ENCODE measurements around the gene NOL9. TPM values are rescaled to one million over a fixed set of nuclear protein-coding genes. Genes with fewer than 3 reads are reported as not detected.

NOL9 gene
- total and polyA plus RNA-seq, 2 of the 13 experiments (the other 11 are each of a cell fraction or from before 2014, with no cell fraction given): 18.0 to 24.7 TPM

DNA sequence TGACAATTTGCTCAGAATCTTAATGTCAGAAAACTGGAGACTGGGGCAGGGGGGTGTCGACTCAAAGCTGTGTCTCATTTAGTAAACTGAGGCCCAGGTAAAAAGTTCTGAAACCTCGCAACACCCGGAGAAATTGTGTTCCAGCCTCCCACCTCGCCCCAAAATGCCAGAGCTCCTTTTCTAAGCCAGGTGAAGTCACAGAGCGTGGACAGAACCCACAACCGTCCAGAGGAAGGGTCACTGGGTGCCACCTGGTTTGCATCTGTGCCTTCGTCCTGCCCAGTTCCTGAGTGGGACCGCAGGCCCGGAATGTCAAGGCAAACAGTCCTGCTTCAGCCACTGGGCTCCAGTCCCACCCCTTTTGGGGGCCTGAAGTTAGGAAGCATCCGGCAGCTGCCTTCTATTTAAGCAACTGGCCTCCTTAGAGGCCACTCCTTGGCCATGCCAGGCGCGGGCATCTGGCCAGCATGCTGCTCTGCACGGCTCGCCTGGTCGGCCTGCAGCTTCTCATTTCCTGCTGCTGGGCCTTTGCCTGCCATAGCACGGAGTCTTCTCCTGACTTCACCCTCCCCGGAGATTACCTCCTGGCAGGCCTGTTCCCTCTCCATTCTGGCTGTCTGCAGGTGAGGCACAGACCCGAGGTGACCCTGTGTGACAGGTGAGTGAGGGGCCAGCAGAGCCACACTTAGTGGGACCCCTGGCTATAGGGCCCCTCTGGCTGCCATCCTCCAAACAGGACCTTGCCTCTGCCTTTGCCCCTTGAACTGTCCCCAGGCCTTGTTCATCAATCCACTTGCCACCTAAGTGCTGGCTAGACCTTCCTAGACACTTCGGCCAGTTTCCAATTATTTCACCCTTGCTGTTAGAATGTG is 830 bp upstream of the NOL9 start, which contains the start of gene TAS1R1 (continued):
- TF ChIP-seq SKIL (CRISPR knock-in tag; IDR thresholded peaks at IDR 0.05; ENCODE audit: borderline replicate concordance) (no peak), PHF20 (CRISPR knock-in tag; IDR thresholded peaks at IDR 0.05) (no peak), ZFP41 (CRISPR knock-in tag; IDR thresholded peaks at IDR 0.05; ENCODE audit: borderline replicate concordance) (0 out of 2 replicates have a peak, but pooled peaks have one; percentile 74), HOXA9 (CRISPR knock-in tag; IDR thresholded peaks at IDR 0.05; ENCODE audit: borderline replicate concordance) (no peak), ATAD3A (CRISPR knock-in tag; IDR thresholded peaks at IDR 0.05) (no peak), ZNF30 (CRISPR knock-in tag; IDR thresholded peaks at IDR 0.05) (no peak), ZNF687 (CRISPR knock-in tag; IDR thresholded peaks at IDR 0.05) (peak; percentile 85), NR2F2 (IDR thresholded peaks at IDR 0.05; ENCODE audit: borderline replicate concordance, low read depth) (no peak), SP4 (CRISPR knock-in tag; IDR thresholded peaks at IDR 0.05) (no peak), ZNF260 (CRISPR knock-in tag; IDR thresholded peaks at IDR 0.05; ENCODE audit: borderline replicate concordance, low read depth) (no peak), FOXK2 (IDR thresholded peaks at IDR 0.05) (no peak), NRL (CRISPR knock-in tag; IDR thresholded peaks at IDR 0.05; ENCODE audit: borderline replicate concordance) (no peak), ZNF333 (CRISPR knock-in tag; IDR thresholded peaks at IDR 0.05; ENCODE audit: borderline replicate concordance) (no peak), TBL1XR1 (IDR thresholded peaks at IDR 0.05; ENCODE audit: borderline replicate concordance, low read length, partially characterized antibody) (no peak), MXD4 (CRISPR knock-in tag; IDR thresholded peaks at IDR 0.05) (0 out of 2 replicates have a peak, but pooled peaks have one; percentile 23), MNT (IDR thresholded peaks at IDR 0.05) (no peak)
- TF ChIP-seq, protein P1, sequence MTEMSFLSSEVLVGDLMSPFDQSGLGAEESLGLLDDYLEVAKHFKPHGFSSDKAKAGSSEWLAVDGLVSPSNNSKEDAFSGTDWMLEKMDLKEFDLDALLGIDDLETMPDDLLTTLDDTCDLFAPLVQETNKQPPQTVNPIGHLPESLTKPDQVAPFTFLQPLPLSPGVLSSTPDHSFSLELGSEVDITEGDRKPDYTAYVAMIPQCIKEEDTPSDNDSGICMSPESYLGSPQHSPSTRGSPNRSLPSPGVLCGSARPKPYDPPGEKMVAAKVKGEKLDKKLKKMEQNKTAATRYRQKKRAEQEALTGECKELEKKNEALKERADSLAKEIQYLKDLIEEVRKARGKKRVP (CRISPR knock-in tag; IDR thresholded peaks at IDR 0.05): no peak
- TF ChIP-seq, protein P2, sequence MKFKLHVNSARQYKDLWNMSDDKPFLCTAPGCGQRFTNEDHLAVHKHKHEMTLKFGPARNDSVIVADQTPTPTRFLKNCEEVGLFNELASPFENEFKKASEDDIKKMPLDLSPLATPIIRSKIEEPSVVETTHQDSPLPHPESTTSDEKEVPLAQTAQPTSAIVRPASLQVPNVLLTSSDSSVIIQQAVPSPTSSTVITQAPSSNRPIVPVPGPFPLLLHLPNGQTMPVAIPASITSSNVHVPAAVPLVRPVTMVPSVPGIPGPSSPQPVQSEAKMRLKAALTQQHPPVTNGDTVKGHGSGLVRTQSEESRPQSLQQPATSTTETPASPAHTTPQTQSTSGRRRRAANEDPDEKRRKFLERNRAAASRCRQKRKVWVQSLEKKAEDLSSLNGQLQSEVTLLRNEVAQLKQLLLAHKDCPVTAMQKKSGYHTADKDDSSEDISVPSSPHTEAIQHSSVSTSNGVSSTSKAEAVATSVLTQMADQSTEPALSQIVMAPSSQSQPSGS (CRISPR knock-in tag; IDR thresholded peaks at IDR 0.05): 0 out of 2 replicates have a peak, but pooled peaks have one; percentile 21
